HG03066 (cell line): ENCODE data around the gene ZNF90.
"Not testable (repeated sequence)": the region's sequence is repeated elsewhere in the genome, so short reads cannot be mapped to it uniquely, and the experiment has no call there.

Experiments
- ATAC-seq: cut with Tn5 transposase; IDR thresholded peaks from one replicate; pipeline ENCODE4 v1.9.1; 2021; ENCODE audit warnings: low read depth; ENCODE audit not compliant: unreplicated experiment

Gene ZNF90

DNA sequence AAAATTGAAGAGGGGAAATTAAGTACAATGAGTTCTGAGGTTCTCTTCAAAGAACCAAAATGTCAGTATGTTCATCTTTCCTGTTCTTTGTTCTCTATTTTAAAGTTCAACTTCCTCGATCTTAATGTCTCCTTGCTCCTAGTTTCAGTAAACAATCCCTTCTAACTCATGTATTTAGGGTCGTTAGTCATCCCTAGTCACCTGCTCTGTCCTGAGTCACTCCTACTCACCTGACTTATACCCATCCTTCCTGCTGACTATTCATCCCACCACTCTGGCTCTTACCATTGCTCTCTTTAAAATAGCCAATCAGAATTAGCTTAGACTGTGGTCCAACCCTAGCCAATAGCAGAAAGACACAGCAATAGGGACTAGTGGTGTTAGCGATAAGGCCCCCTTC, 24.3 kb downstream of the ZNF90 start:
- ATAC-seq: no peak

DNA sequence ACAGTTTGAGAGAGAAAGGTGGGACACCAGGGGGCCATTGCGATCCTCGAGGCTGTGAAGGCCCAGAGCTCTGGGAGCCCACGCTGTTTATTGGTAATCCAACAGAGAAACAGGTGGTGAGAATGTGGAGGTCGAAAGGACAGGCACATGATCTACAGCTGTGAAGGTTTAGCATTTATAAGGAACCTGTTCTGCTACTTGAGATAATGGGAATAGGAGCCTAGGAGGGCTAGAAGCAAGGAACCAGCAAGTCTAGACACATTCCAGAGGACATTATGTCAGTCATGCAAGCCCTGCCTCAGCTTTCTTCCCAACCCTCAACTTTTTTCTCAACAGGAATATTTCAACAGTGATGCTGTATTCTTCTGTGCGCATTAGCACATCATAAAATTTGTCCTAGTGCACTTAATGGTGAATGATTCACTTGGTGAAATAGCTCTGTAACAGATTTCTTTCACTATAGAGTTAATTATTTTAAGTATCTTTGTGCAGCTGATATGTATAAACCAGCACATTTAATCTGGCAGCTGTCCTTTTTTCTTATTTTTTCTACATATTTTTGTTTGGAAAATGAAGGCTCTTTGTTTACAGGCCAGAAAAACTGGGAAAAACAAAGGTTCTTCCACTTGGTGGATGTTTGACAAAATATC, 25.4 kb downstream of the ZNF90 start:
- ATAC-seq: no peak

DNA sequence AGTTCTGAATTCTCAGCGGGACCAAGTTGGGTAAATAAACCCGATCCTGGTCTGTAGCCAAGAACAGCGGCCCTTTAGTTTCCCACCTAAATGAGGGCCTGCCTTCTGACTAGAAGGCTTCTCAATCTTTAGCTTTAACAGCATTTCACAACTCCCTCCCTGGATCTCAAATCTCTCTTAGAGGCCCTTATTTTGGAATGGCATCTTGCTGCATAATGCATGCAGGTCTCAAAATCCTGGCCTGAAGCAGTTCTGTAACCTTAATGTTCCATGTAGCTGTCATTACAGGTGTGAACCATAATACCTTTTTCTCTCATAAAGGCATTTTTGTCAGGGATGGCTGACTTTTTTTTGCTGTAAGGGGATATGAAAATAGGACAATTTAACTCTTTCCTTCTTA, 29.5 kb downstream of the ZNF90 start:
- ATAC-seq: no peak

DNA sequence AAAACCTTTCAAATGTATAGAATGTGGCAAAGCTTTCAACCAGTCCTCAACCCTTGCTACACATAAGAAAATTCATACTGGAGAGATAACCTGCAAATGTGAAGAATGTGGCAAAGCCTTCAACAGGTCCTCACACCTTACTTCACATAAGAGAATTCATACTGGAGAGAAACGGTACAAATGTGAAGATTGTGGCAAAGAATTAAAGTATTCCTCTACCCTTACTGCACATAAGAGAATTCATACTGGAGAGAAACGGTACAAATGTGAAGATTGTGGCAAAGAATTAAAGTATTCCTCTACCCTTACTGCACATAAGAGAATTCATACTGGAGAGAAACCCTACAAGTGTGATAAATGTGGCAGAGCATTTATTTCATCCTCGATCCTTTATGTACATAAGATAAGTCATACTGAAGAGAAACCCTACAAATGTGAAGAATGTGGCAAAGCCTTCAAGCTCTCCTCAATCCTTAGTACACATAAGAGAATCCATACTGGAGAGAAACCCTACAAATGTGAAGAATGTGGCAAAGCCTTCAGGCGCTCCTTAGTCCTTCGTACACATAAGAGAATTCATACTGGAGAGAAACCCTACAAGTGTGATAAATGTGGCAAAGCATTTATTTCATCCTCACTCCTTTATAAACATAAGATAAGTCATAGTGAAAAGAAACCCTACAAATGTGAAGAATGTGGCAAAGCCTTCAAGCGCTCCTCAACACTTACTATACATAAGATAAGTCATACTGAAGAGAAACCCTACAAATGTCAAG, 40.5 kb downstream of the ZNF90 start:
- not testable (repeated sequence) for ATAC-seq

DNA sequence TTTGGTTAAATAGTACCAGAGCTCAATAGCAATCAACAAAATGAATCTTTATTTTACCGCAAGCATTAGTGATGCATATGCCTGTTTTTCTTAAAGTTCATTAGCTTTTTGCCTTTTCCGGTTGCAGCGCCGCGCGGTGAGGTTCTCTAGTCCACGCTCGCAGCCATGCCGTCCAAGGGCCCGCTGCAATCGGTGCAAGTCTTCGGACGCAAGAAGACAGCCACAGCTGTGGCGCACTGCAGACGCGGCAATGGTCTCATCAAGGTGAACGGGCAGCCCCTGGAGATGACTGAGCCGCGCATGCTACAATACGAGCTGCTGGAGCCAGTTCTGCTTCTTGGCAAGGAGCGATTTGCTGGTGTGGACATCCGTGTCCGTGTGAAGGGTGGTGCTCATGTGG, 47.1 kb downstream of the ZNF90 start:
- ATAC-seq: no peak

DNA sequence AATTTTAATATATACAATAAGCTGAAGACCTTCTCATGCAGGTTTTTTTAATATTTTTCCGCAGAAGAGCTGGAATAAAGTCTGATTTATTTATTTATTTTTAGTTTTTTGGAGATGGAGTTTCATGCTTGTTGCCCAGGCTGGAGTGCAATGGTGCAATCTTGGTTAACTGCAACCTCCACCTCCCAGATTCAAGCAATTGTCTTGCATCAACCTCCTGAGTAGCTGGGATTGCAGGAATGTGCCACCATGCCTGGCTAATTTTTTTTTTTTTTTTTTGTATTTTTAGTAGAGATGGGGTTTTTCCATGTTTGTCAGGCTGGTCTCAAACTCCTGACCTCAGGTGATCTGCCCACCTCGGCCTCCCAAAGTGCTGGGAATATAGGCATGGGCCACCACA, 55.1 kb downstream of the ZNF90 start:
- not testable (repeated sequence) for ATAC-seq

DNA sequence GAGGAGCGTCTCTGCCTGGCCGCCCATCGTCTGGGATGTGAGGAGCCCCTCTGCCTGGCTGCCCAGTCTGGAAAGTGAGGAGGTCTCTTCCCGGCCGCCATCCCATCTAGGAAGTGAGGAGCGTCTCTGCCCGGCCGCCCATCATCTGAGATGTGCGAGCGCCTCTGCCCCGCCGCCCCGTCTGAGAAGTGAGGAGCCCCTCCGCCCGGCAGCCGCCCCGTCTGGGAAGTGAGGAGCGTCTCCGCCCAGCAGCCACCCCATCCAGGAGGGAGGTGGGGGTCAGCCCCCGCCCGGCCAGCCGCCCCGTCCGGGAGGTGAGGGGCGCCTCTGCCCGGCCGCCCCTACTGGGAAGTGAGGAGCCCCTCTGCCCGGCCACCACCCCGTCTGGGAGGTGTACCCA, 59.9 kb downstream of the ZNF90 start:
- ATAC-seq: not testable (repeated sequence)

DNA sequence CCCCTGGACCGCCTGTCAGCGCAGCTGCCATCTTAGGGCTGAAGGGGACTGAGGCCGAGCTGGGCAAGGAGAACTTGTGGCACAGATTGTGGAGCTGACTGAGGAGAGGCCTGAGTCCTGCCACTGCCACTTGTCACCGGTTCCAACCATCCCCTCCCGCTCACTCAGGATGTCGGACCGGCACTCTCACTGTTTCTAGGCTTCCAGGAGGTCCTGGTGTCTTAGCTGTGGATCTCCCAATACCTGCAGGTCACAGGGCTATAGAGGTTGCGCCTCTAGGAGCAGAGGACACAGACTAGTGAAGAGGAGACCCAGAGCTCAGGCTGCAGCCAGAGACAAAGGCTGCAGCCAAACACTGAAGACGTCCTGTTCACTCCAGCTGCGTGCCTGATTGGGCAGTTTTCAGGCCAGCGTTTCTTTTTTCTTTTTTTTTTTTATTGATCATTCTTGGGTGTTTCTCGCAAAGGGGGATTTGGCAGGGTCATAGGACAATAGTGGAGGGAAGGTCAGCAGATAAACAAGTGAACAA, 73.9 kb downstream of the ZNF90 start:
- ATAC-seq: no peak

DNA sequence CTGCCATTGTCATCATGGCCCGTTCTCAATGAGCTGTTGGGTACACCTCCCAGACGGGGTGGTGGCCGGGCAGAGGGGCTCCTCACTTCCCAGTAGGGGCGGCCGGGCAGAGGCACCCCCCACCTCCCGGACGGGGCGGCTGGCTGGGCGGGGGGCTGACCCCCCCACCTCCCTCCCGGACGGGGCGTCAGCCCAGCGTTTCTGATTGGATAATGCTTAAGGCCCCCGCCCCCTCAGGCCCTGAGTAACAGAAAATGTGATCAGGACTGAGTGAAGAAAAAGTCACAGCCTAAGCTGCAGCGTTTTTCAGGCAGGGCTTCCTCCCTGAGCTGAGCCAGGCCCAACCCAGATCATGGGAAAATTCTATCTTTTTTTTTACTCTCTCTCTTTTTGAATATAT, 74.7 kb downstream of the ZNF90 start:
- not testable (repeated sequence) for ATAC-seq

DNA sequence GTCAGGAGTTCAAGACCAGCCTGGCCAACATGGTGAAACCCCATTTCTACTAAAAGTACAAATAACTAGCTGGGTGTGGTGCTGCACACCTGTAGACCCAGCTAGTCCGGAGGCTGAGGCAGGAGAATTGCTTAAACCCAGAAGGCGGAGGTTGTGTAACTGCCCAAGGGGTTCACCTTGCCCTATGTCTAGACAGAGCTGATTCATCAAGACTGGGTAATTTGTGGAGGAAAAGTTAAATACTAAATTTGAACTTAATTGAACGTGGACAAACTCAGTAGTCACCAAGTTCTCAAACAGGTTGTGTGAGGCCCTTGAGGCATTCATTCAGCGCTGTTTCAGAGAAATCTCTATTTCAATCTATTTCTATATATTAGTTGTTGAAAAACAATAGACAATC, 75.5 kb downstream of the ZNF90 start:
- ATAC-seq: no peak

DNA sequence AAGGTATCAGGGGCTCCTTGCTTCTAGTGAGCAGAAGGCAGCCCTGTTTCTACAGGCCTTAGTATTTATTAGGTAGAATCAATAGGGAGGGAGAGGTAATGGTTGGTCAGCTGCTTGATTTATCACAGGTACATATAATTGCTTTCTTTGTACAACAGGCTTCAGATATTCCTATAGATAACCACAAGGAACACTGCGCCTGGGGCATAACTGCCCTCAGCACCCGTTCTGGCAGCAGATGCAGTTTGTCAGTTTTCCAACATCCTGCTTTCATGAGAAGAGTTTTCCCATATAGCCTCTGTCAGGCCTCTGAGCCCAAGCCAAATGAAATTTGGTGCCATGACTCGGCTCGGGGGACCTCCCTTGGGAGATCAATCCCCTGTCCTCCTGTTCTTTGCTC, 76.8 kb downstream of the ZNF90 start:
- ATAC-seq: no peak

DNA sequence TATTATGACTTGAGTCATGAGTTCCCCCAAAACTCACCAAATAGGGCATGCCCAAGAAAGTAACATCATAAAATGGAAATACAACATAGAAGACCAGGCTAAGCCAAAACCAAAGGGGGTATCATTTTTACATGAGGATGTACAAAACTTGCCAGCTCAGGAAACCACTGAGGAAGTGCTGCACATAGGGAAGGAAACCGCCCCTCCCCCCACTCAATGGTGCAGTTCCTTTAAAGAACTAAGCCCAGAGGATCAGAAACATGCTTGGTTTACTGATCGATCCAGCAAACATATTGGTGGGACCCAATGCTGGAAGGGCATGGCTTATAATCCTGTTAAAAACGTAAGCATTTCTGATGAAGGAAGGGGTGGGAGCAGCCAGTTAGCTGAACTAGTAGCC, 85.0 kb downstream of the ZNF90 start:
- ATAC-seq: no peak

DNA sequence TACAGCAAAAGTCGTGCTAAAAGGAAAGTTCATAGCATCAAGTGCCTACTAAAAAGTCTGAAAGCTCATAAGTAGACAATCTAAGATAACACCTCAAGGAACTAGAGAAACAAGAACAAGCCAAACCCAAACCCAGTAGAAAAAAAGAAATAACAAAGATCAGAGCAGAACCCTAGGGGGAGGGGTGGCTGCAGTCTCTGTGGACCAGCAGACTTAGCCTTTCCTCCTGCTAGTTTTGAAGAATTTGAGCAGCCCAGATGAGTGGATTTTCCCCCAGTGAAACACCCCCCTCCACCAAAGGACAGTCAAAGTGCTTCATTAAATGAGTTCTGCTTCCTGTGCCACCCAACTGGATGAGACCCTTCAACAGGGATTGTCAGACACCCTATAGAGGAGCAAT, 86.7 kb downstream of the ZNF90 start:
- no peak for ATAC-seq

DNA sequence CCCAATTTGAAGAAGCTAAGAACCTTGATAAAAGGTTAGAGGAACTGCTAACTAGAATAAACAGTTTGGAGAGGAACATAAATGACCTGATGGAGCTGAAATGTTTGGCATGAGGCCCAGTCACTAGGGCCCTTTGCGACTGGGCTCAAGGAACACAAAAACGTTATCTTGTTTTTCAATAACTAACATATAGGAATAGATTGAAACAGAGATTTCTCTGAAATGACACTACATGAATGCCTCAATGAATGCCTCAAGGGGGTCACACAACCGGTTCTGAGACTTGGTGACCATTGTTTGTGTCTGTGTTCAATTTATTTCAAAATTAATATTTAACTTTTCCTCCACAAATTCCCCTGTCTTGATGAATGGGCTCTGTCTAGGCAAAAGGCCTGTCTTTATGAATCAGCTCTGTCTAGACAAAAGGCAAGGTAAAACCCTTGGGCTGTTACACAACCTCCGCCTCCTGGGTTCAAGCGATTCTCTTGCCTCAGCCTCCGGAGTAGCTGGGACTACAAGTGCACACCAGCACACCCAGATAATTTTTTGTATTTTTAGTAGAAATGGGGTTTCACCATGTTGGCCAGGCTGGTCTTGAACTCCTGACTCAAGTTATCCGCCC, 88.3 kb downstream of the ZNF90 start:
- ATAC-seq: no peak

DNA sequence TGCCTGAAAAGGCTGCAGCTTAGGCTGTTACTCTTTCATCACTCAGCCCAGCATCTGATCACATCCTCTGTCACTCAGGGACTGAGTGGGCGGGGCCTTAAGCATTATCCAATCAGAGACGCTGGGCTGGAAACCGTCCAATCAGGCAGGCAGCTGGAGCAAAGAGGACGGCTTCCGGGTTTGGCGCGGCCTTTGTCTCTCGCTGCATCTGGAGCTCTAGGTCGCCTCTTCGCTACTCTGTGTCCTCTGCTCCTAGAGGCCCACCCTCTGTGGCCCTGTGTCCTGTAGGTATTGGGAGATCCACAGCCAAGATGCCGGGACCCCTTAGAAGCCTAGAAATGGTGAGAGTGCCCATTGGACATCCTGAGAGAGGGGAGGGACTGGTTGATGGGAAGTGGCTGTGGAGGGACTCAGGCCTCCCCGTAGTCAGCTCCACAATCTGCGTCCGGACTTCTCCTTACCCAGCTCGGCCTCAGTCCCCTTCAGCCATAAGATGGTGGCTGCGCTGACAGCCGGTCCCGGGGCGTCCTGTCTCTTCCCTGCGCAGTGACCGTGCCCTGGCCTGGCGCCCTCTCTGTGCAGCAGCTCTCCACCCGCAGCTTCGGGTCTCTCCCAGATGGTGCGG, 89.3 kb downstream of the ZNF90 start, which contains the start of gene ZNF486:
Gene ZNF486 (plus strand): TSS at position 195 of the 625 bp plus-strand sequence. CDS start 117 bp downstream, at position 312.
- no peak for ATAC-seq

DNA sequence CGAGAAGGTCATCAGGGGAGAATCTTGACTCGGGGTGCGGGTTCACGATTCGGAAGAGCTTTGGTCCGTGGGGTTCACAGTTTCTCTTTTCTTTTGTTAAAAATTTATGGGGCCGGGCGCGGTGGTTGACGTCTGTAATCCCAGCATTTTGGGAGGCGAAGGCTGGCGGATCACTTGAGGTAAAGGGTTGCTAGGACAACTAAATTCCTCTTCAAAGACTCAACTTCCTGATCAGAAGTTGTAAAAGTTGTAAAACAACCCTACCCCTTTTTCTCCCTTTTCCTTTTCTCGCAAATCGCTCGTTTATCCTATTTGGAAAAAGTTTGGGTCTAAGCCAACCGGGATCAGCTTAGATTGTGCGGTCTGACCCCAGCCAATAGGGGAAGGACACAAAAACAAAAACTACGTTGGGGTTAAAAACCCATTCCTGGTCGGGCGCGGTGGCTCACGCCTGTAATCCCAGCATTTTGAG, 89.9 kb downstream of the ZNF90 start:
- no peak for ATAC-seq
